ENCODE measurements around the gene LRRFIP2.

Gene LRRFIP2

DNA sequence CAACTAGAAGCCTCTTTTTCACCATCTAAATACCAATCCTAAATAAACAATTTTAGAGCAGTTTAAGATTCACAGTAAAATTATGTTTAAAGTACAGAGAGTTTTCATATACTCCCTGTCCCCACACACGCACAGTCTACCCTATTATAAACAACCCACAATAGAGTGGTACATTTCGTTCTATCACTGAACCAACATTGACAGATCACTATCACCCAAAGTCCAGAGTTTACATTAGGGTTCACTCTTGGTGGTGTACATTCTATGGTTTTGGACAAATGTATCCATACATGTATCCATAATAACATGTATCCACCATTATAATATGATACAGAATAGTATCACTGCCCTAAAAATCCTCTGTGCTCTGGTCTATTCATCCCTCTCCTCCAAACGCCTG is 92.1 kb downstream of the LRRFIP2 start:
- DNase-seq (ENCODE audit: low read depth) = no peak
- H3K4me3 ChIP-seq (ENCODE audit: control insufficient read depth, low read depth, low read length) = no peak overlapping the region
- TF ChIP-seq, protein P1, sequence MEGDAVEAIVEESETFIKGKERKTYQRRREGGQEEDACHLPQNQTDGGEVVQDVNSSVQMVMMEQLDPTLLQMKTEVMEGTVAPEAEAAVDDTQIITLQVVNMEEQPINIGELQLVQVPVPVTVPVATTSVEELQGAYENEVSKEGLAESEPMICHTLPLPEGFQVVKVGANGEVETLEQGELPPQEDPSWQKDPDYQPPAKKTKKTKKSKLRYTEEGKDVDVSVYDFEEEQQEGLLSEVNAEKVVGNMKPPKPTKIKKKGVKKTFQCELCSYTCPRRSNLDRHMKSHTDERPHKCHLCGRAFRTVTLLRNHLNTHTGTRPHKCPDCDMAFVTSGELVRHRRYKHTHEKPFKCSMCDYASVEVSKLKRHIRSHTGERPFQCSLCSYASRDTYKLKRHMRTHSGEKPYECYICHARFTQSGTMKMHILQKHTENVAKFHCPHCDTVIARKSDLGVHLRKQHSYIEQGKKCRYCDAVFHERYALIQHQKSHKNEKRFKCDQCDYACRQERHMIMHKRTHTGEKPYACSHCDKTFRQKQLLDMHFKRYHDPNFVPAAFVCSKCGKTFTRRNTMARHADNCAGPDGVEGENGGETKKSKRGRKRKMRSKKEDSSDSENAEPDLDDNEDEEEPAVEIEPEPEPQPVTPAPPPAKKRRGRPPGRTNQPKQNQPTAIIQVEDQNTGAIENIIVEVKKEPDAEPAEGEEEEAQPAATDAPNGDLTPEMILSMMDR (conservative IDR thresholded peaks at IDR 0.05; ENCODE audit: control insufficient read depth, insufficient read depth, low read depth, low read length) = no peak

DNA sequence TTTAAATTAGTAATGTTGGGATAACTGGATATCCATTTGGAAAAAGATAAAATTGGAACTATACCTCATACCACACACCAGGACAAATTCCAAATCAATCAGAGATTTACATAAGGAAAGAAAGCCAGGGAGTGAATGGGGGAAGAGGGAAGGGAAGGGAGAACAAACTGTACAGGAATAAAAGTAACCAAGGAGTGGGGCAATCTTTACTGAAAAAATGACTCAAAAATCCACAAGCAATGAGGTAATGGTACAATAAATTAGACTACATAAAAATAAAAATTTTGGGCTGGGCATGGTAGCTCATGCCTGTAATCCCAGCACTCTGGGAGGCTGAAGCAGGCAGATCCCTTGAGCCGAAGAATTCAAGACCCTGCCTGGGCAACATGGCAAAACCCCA is 98.4 kb downstream of the LRRFIP2 start:
- no peak overlapping the region for H3K4me3 ChIP-seq (ENCODE audit: control insufficient read depth, low read depth, low read length)
- TF ChIP-seq, protein P1 (conservative IDR thresholded peaks at IDR 0.05; ENCODE audit: control insufficient read depth, insufficient read depth, low read depth, low read length) = no peak
- peak; percentile 63 for DNase-seq (ENCODE audit: low read depth)

DNA sequence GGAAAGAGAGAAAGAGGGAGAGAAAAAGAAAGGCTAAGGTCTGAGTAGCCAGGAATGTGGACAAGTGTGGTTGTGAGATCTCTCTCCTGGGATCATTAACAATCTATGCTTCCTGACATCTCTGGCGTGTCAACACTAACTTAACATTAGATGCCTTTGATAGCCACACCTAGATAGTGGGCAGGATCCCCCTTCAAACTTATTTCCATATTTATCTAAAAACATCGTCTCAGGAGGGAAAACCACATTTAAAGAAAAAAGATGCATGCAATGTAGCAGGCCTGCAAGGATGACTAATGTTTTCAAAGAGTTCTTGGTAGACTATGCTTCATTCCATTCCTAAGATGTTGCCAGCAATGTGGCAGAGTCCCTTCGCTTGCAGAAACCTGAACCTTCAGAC is 100.2 kb downstream of the LRRFIP2 start:
- TF ChIP-seq, protein P1 (conservative IDR thresholded peaks at IDR 0.05; ENCODE audit: control insufficient read depth, insufficient read depth, low read depth, low read length) = no peak
- DNase-seq (ENCODE audit: low read depth) = peak; percentile 73
- H3K4me3 ChIP-seq (ENCODE audit: control insufficient read depth, low read depth, low read length) = no peak overlapping the region

DNA sequence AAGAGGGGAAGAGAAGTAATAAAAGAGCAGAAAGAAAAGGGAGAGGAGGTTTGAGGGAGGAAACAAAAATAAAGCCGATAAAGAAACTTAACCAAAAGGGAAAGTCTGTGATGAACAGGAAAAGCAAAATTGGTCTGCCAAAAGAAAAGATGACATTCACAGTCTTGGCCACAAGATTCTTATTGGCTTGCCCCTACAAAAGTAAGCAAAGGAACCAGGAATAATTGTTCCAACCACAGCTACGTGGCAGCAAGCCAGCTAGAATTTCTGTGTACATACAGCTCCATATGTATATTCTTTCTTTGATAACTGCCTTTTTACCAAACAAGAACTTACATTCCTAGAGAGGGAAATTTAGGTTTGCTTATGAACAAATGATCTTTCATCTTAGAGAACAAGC is 101.5 kb downstream of the LRRFIP2 start:
- H3K4me3 ChIP-seq (ENCODE audit: control insufficient read depth, low read depth, low read length) = no peak overlapping the region
- TF ChIP-seq, protein P1 (conservative IDR thresholded peaks at IDR 0.05; ENCODE audit: control insufficient read depth, insufficient read depth, low read depth, low read length) = no peak
- peak; percentile 82 for DNase-seq (ENCODE audit: low read depth)

- TF ChIP-seq, protein P1 (conservative IDR thresholded peaks at IDR 0.05; ENCODE audit: control insufficient read depth, insufficient read depth, low read depth, low read length) = no peak
- DNase-seq (ENCODE audit: low read depth) = no peak
- H3K4me3 ChIP-seq (ENCODE audit: control insufficient read depth, low read depth, low read length) = no peak overlapping the region
Measured at GRCh38 chr3:37071921-37072320, 102.5 kb downstream of the LRRFIP2 start.

DNA sequence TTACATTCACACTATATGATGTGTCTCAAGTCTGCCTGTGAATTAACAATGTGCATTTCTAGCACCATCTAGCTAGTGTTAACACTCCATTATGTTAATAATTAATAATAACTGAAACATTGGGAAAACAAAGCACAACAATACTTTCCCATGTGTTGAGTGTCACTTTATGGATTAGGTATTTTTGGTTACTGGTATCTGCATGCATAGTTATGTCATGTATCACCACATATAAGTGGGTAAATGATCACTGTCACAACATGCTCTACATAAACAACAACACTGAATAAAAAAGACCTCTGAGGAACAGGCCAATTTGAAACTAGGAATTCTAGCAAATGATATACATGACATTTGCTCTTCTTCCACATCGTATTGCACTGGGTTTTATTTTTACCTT is 106.4 kb downstream of the LRRFIP2 start:
- TF ChIP-seq, protein P1 (conservative IDR thresholded peaks at IDR 0.05; ENCODE audit: control insufficient read depth, insufficient read depth, low read depth, low read length) = no peak
- H3K4me3 ChIP-seq (ENCODE audit: control insufficient read depth, low read depth, low read length) = no peak overlapping the region
- DNase-seq (ENCODE audit: low read depth) = no peak

- no peak for DNase-seq (ENCODE audit: low read depth)
- TF ChIP-seq, protein P1 (conservative IDR thresholded peaks at IDR 0.05; ENCODE audit: control insufficient read depth, insufficient read depth, low read depth, low read length) = no peak
- H3K4me3 ChIP-seq (ENCODE audit: control insufficient read depth, low read depth, low read length) = no peak overlapping the region
Measured at GRCh38 chr3:37067577-37067976, 106.8 kb downstream of the LRRFIP2 start.

All from fibroblast of mammary gland (primary cell).